ENCODE data around the gene IFTAP.

- TF ChIP-seq POLR2AphosphoS5 (IDR thresholded peaks at IDR 0.05; ENCODE audit: low read depth, low read length) = no peak
- TF ChIP-seq POLR2A (IDR thresholded peaks at IDR 0.05; ENCODE audit: low read depth, low read length) = no peak
- TF ChIP-seq TAF1 (IDR thresholded peaks at IDR 0.05; ENCODE audit: low read depth, low read length) = no peak
- no peak for TF ChIP-seq SPI1 (IDR thresholded peaks at IDR 0.05; ENCODE audit: low read depth, low read length)
- TF ChIP-seq POU2F2 (IDR thresholded peaks at IDR 0.05; ENCODE audit: low read depth, low read length) = no peak
- TF ChIP-seq PAX5 (IDR thresholded peaks at IDR 0.05; ENCODE audit: insufficient read depth, low read length, severe bottlenecking) = no peak
Observed at GRCh38 chr11:36609383-36609782, 15.1 kb downstream of the IFTAP start.

Measured in GM12891 (cell line).